WTC11 (cell line): ENCODE data around the gene GRIN1. TPM values are rescaled to one million over a fixed set of nuclear protein-coding genes. Genes with fewer than 3 reads are reported as not detected.

Source experiments
- ATAC-seq: fragments of 200-7000 bp; cut with Tn5 transposase; 2 replicates; pipeline ENCODE4 v1.10.0; 2021; ENCODE audit warnings: mild to moderate bottlenecking, moderate library complexity
- CTCF ChIA-PET: fragments of 300-600 bp; sonication (Branson Sonifier 250); formaldehyde crosslinking; loops from one replicate; lab custom pipeline; 2021; ENCODE audit warnings: antibody characterized with exemption; lab: Charles Lee
- POLR2A ChIA-PET: fragments of 350-600 bp; sonication (Branson Sonifier 250); formaldehyde crosslinking; loops from one replicate; lab custom pipeline; 2021; ENCODE audit warnings: antibody characterized with exemption; lab: Charles Lee
- DNase-seq: peaks from one replicate; pipeline ENCODE4 v3.0.0; 2021; ENCODE audit warnings: low spot score
- H3K27ac Mint-ChIP-seq: 2 replicates; pipeline ENCODE4 v1.8.0; 2021; ENCODE audit warnings: mixed read lengths
- H3K27me3 Mint-ChIP-seq: 2 replicates; pipeline ENCODE4 v1.8.0; 2021; ENCODE audit warnings: low read depth, mild to moderate bottlenecking, moderate library complexity, mixed read lengths
- H3K36me3 Mint-ChIP-seq: 2 replicates; pipeline ENCODE4 v1.8.0; 2021; ENCODE audit warnings: mixed read lengths
- H3K4me1 Mint-ChIP-seq: 2 replicates; pipeline ENCODE4 v1.8.0; 2022; ENCODE audit warnings: mixed read lengths
- H3K4me3 Mint-ChIP-seq: 2 replicates; pipeline ENCODE4 v1.8.0; 2021; ENCODE audit warnings: mild to moderate bottlenecking, moderate library complexity, mixed read lengths
- H3K9me3 Mint-ChIP-seq: 2 replicates; pipeline ENCODE4 v1.8.0; 2021; ENCODE audit warnings: mixed read lengths
- ATF3 ChIP-seq: sonication (generic); formaldehyde crosslinking; conservative IDR thresholded peaks from 2 replicates; pipeline ENCODE4 v1.8.1; 2022; ENCODE audit warnings: mild to moderate bottlenecking, missing genetic modification reagents
- CBFB ChIP-seq: sonication (generic); formaldehyde crosslinking; IDR thresholded peaks from 2 replicates; pipeline ENCODE4 v1.8.1; 2022; ENCODE audit warnings: mild to moderate bottlenecking, low read depth, missing genetic modification reagents
- EMX1 ChIP-seq: fragments of 250-450 bp; sonication (Bioruptor Pico); IDR thresholded peaks from 2 replicates; pipeline ENCODE4 v1.8.0; 2021; ENCODE audit warnings: mild to moderate bottlenecking
- ETV6 ChIP-seq: sonication (generic); formaldehyde crosslinking; IDR thresholded peaks from 2 replicates; pipeline ENCODE4 v1.8.1; 2022; ENCODE audit warnings: mild to moderate bottlenecking, missing genetic modification reagents
- FOXJ3 ChIP-seq: sonication (generic); formaldehyde crosslinking; IDR thresholded peaks from 2 replicates; pipeline ENCODE4 v1.9.0; 2021; ENCODE audit warnings: missing genetic modification reagents, mild to moderate bottlenecking, borderline replicate concordance
- FOXK1 ChIP-seq: sonication (generic); formaldehyde crosslinking; IDR thresholded peaks from 2 replicates; pipeline ENCODE4 v1.8.0; 2022; ENCODE audit warnings: mild to moderate bottlenecking, moderate library complexity, missing genetic modification reagents
- FOXP1 ChIP-seq: sonication (generic); formaldehyde crosslinking; IDR thresholded peaks from 2 replicates; pipeline ENCODE4 v1.8.0; 2022; ENCODE audit warnings: missing genetic modification reagents, mild to moderate bottlenecking, moderate library complexity, borderline replicate concordance
- HMGA2 ChIP-seq: fragments of 250-450 bp; sonication (Bioruptor Pico); IDR thresholded peaks from 2 replicates; pipeline ENCODE4 v1.4.0; 2021; ENCODE audit warnings: mild to moderate bottlenecking, moderate library complexity
- IRF2 ChIP-seq: sonication (generic); formaldehyde crosslinking; IDR thresholded peaks from 2 replicates; pipeline ENCODE4 v1.8.0; 2022; ENCODE audit warnings: low read depth, missing genetic modification reagents, borderline replicate concordance
- MXD4 ChIP-seq: fragments of 250-450 bp; sonication (Bioruptor Pico); IDR thresholded peaks from 2 replicates; pipeline ENCODE4 v1.8.0; 2021; ENCODE audit warnings: mild to moderate bottlenecking, moderate library complexity, borderline replicate concordance
- NFATC4 ChIP-seq: fragments of 250-450 bp; sonication (Bioruptor Pico); IDR thresholded peaks from 2 replicates; pipeline ENCODE4 v1.9.0; 2021; ENCODE audit warnings: mild to moderate bottlenecking
- NFYB ChIP-seq: sonication (generic); formaldehyde crosslinking; conservative IDR thresholded peaks from 2 replicates; pipeline ENCODE4 v1.8.0; 2022; ENCODE audit warnings: low read depth, missing genetic modification reagents
- RORB ChIP-seq: fragments of 250-450 bp; sonication (Bioruptor Pico); IDR thresholded peaks from 2 replicates; pipeline ENCODE4 v1.9.0; 2021; ENCODE audit warnings: mild to moderate bottlenecking
- USF2 ChIP-seq: sonication (generic); formaldehyde crosslinking; IDR thresholded peaks from 2 replicates; pipeline ENCODE4 v1.8.1; 2023; ENCODE audit warnings: mild to moderate bottlenecking, missing genetic modification reagents, moderate library complexity
- ZBTB21 ChIP-seq: sonication (generic); formaldehyde crosslinking; IDR thresholded peaks from 2 replicates; pipeline ENCODE4 v1.8.1; 2023; ENCODE audit warnings: mild to moderate bottlenecking, missing genetic modification reagents, borderline replicate concordance
- ZNF232 ChIP-seq: sonication (generic); formaldehyde crosslinking; IDR thresholded peaks from 2 replicates; pipeline ENCODE4 v1.8.0; 2022; ENCODE audit warnings: mild to moderate bottlenecking, missing genetic modification reagents
- ZSCAN18 ChIP-seq: fragments of 250-450 bp; sonication (Bioruptor Pico); IDR thresholded peaks from 2 replicates; pipeline ENCODE4 v2.1.2; 2022; ENCODE audit warnings: mild to moderate bottlenecking, moderate library complexity
- total RNA-seq: library from RNA; stranded (reverse); gene quantifications from 3 replicates; pipeline ENCODE4 v1.2.3, GENCODE V29; 2021
- TF ChIP-seq, protein P1 (sequence below): fragments of 250-450 bp; sonication (Bioruptor Pico); conservative IDR thresholded peaks from 2 replicates; pipeline ENCODE4 v1.9.0; 2021; ENCODE audit warnings: mild to moderate bottlenecking
- TF ChIP-seq, protein P2 (sequence below): fragments of 200-600 bp; IDR thresholded peaks from 2 replicates; pipeline ENCODE4 v1.8.0; 2022; ENCODE audit warnings: antibody characterized with exemption
- TF ChIP-seq, protein P3 (sequence below): sonication (generic); formaldehyde crosslinking; IDR thresholded peaks from 2 replicates; pipeline ENCODE4 v1.8.1; 2022; ENCODE audit warnings: mild to moderate bottlenecking, missing genetic modification reagents, moderate library complexity, borderline replicate concordance
- TF ChIP-seq, protein P4 (sequence below): sonication (generic); formaldehyde crosslinking; IDR thresholded peaks from 2 replicates; pipeline ENCODE4 v1.8.0; 2022; ENCODE audit warnings: mild to moderate bottlenecking, missing genetic modification reagents
- TF ChIP-seq, protein P5 (sequence below): fragments of 250-450 bp; sonication (Bioruptor Pico); IDR thresholded peaks from 2 replicates; pipeline ENCODE4 v1.9.0; 2021; ENCODE audit warnings: mild to moderate bottlenecking

Gene GRIN1
- total RNA-seq, 1 experiment from 2014 or later, result 4.1 TPM

DNA sequence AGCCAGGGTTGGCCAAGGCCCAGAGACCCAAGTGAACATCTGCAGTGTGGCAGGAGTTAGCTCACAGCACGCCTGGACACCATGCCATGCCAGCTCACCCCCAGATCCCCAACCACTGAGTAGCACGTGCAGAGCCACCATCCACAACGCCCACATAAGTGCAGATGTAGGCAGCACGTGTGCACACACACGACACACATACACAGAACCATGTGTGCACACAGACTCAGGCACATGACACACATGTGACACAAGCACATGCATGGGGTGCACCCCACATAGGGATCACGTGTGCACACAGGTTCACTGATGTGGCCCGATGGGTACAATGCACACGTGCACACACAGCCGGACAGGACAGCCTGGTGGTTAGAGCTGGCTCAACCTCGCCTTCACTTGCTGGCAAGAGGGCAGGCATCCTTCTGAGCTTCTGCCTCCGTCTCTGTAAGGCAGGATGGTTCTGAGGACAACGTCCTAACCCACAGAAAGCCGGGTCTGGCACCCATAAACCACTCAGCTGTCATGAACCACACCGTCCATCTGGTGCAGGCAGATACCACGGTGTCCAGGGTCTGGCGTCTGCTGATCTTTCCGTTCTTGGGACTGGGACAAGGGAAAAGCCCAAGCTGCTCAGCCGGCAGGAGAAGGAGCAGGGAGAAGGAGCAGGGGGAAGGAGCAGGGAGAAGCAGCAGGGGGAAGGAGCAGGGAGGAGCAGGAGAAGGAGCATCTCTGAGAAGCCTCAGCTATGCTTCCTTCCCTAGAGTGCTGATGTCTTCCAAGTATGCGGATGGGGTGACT is 18.9 kb downstream of the GRIN1 start (continued):
- TF ChIP-seq, protein P1, sequence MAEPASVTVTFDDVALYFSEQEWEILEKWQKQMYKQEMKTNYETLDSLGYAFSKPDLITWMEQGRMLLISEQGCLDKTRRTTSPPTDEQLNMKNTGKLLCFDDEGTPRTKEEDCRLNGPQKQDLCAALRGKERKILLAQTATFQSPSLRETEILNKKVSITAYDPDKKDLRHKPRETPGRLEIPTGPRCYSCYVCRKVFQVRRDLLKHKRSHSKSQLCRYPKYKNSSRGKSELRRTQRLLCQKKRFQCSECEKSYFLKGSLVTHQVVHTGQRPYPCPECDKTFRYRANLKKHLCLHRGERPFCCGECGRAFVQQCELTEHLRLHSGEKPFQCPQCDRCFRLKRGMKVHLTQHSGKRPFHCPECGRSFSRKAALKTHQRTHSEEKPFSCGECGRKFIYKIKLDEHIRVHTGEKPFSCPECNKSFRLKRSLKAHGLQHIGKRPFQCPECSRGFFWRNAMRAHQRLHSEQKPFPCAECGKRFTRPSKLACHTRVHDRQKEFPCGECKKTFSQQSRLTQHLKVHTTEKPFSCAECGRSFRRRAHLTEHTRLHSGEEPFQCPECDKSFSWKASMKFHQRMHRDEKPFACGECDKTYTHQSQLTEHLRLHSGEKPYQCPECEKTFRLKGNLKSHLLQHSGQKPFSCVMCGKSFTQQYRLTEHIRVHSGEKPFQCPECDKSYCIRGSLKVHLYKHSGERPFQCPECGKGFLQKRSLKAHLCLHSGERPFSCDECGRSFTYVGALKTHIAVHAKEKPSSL (CRISPR knock-in tag), result no peak
- TF ChIP-seq, protein P2, sequence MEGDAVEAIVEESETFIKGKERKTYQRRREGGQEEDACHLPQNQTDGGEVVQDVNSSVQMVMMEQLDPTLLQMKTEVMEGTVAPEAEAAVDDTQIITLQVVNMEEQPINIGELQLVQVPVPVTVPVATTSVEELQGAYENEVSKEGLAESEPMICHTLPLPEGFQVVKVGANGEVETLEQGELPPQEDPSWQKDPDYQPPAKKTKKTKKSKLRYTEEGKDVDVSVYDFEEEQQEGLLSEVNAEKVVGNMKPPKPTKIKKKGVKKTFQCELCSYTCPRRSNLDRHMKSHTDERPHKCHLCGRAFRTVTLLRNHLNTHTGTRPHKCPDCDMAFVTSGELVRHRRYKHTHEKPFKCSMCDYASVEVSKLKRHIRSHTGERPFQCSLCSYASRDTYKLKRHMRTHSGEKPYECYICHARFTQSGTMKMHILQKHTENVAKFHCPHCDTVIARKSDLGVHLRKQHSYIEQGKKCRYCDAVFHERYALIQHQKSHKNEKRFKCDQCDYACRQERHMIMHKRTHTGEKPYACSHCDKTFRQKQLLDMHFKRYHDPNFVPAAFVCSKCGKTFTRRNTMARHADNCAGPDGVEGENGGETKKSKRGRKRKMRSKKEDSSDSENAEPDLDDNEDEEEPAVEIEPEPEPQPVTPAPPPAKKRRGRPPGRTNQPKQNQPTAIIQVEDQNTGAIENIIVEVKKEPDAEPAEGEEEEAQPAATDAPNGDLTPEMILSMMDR, result no peak
- TF ChIP-seq EMX1 (CRISPR knock-in tag) (no peak), ETV6 (CRISPR knock-in tag) (no peak), HMGA2 (no peak)

DNA sequence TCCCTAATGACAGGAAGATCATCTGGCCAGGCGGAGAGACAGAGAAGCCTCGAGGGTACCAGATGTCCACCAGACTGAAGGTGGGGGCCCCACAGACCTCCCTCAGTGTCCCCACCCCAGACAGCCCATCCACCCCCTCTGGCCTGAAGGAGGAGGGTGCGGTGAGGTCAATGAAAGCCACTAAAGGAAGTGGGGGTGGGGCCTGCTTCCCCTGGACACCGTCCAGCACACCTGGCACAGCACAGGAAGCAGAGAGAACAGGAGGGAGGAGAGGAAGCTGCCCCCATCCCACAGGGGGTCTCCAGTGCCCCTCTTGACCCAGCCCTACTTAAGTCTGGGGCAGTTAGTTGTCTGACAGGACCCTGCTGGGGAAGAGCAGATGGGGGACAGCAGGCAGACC is 19.7 kb downstream of the GRIN1 start:
- Mint-ChIP-seq H3K9me3 (no peaks in the 10 kb centered on the region), H3K4me3 (no peak overlapping the region), H3K27ac (no peak overlapping the region), H3K27me3 (peaks cover 82% of the 10 kb centered on the region), H3K36me3 (no peaks in the 10 kb centered on the region), H3K4me1 (no peaks in the 10 kb centered on the region)
- CTCF ChIA-PET, result interaction anchor here (1.0 to 2.0 kb wide), 3 partner anchors 90 to 130 kb away, joined by 3 to 4 read pairs (median 3); no protein-coding TSS in a partner anchor
- no peak for DNase-seq
- no peak for ATAC-seq
- POLR2A ChIA-PET, result no interaction called here
- TF ChIP-seq NFYB (no peak), ATF3 (CRISPR knock-in tag) (no peak), FOXJ3 (CRISPR knock-in tag) (no peak), FOXK1 (CRISPR knock-in tag) (no peak), ZBTB21 (no peak), CBFB (CRISPR knock-in tag) (no peak), ZNF232 (CRISPR knock-in tag) (no peak), FOXP1 (CRISPR knock-in tag) (no peak), ZSCAN18 (CRISPR knock-in tag) (no peak), MXD4 (CRISPR knock-in tag) (no peak), RORB (CRISPR knock-in tag) (no peak), NFATC4 (CRISPR knock-in tag) (no peak), ETV6 (CRISPR knock-in tag) (no peak), IRF2 (no peak), USF2 (CRISPR knock-in tag) (no peak)
- TF ChIP-seq, protein P3, sequence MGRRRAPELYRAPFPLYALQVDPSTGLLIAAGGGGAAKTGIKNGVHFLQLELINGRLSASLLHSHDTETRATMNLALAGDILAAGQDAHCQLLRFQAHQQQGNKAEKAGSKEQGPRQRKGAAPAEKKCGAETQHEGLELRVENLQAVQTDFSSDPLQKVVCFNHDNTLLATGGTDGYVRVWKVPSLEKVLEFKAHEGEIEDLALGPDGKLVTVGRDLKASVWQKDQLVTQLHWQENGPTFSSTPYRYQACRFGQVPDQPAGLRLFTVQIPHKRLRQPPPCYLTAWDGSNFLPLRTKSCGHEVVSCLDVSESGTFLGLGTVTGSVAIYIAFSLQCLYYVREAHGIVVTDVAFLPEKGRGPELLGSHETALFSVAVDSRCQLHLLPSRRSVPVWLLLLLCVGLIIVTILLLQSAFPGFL, result no peak
- TF ChIP-seq, protein P4, sequence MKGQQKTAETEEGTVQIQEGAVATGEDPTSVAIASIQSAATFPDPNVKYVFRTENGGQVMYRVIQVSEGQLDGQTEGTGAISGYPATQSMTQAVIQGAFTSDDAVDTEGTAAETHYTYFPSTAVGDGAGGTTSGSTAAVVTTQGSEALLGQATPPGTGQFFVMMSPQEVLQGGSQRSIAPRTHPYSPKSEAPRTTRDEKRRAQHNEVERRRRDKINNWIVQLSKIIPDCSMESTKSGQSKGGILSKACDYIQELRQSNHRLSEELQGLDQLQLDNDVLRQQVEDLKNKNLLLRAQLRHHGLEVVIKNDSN (CRISPR knock-in tag), result no peak
- TF ChIP-seq, protein P5, sequence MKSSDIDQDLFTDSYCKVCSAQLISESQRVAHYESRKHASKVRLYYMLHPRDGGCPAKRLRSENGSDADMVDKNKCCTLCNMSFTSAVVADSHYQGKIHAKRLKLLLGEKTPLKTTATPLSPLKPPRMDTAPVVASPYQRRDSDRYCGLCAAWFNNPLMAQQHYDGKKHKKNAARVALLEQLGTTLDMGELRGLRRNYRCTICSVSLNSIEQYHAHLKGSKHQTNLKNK, result no peak
